NCI-H82 treated with DMSO at 0.1 percent for 48 hours (cell line): Measurements from ENCODE around the gene ZBTB7A.

Source experiments
- DNase-seq: peaks from one replicate; lab custom pipeline; 2025; ENCODE audit not compliant: unreplicated experiment; lab: John Stamatoyannopoulos, UW

Gene ZBTB7A

DNA sequence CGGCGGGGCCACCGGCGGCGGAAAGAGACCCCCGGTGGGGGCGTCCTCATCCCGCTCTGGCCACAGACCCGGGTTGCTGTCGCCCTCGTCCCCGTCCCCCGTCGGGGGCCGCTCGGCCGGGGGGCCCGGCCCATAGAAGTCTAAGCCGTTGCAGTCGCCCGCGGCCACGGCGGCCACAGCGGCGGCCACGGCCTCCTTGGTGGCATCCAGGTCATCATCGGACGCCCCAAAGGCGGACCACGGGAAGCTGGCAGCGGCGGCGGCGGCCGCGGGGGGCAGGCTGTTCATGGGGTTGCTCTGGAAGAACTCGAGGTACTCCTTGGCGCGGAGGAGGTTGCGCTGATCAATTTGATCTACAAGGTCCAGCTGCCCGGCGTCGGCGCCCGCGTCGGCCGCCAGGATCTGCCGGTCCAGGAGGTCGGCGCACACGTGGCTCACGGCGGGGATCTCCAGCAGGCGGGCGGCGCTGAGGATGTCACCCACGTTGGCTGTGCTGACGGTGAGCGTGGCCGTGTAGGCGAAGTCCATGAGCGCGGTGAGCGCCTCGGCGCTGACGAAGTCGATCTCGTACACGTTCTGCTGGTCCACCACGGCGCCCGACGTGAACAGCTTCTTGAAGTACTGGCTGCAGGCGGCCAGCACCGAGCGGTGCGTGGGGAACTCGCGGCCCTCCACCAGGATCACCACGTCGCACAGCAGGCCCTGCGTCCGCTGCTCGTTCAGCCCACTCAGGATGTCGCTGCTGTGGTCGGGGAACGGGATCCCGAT, 12.1 kb downstream of the ZBTB7A start:
- no peak for DNase-seq

DNA sequence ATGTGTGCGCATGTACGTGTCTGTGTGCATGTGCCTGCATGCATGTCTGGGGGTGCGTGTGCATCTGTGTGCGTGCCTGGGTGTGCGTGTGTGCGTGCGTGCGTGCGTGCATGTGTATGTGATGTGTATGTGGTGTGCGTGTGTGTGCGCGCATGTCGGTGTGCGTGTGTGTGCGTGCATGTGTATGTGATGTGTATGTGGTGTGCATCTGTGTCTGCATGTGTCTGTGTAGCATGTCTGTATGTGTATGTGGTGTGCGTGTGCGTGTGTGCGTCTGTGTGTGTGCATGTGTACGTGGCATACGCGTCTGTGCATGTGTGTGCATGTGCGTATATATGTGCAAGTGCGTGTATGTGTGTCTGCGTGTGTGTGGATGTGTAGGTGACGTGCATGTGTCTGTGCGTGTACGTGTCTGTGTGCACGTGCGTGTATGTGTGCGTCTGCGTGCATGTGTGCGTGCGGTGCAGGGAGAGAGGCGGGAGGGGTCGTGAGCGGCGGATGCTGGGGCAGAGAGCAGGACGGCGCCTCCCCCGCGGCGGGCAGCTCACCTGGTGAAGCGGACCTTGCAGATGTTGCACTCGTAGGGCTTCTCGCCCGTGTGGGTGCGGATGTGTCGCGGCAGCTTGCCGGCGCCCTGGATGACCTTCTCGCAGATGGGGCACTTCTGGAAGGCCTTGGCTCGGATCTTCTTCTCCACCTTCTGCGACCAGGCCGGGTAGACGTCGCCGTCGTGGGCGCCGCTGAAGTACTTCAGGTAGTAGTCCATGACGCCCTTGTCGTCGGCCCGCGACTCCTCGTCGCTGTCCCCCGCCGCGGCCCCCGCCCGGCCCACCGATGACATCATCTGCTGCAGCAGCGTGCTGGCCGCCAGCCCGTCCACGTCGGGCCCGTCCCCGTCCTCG, 13.0 kb downstream of the ZBTB7A start:
- DNase-seq = no peak

DNA sequence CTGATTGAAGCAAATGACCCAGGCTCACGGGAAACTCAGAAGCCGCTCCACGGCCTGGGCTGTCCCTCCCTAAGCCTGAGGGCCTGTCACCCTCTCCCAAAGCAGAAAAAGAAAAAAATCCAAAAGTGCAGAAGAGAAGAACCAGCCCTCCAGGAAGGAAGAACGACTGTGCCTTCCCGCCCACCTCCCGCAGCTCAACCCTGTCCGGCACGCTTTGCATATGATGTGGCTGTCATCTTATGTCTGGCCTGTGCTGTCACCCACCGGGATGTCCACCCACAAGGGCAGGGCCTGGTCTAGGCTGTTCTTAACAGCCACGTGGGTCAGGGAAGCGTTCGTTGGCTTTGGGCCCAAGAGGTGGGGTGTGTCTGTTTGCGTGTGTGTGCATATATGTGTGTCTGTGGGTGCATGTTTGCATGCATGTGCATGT, 13.7 kb downstream of the ZBTB7A start:
- no peak for DNase-seq

DNA sequence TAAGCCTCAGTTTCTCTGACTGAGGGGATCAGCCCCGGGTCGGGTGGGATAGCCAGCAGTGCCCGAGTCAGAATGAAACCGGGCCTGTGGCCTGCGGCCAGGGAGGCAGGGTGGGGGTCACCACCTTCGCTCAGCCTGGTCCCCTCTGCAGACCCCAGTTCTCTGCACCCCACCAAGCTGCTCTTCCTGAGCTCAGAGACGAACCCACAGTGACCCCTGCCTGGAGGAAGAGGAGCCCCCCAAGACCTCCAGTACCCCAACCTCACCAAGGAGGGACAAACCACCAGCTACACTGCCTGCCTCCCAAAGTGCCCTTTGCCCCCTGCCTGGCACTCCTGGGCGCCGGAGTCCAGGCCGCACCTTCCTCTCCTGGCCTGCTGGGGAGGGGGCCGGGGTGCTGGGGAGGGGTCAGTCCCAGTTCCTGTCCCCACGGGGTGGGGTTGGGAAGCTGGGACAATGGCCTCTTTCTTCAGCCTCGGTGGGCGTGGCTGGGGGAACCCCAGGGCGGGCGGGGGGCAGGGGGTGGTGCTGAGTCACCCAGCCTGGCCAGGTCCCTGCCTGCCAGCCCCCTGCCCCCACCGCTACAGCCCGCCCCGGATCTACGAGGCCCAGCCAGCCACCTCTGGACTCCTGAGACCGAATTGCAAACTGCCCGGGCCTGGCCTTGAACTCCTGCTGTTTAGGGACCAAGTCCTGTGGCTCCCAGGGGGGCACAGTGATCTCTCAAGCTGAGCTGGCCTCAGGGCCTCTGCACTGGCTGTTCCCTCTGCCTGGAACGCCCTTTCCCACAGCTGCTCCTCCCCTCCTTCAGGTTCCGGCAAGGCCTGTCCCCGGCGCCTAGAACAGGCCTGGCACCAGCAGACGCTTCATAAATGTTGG, 14.3 kb downstream of the ZBTB7A start:
- DNase-seq = no peak

DNA sequence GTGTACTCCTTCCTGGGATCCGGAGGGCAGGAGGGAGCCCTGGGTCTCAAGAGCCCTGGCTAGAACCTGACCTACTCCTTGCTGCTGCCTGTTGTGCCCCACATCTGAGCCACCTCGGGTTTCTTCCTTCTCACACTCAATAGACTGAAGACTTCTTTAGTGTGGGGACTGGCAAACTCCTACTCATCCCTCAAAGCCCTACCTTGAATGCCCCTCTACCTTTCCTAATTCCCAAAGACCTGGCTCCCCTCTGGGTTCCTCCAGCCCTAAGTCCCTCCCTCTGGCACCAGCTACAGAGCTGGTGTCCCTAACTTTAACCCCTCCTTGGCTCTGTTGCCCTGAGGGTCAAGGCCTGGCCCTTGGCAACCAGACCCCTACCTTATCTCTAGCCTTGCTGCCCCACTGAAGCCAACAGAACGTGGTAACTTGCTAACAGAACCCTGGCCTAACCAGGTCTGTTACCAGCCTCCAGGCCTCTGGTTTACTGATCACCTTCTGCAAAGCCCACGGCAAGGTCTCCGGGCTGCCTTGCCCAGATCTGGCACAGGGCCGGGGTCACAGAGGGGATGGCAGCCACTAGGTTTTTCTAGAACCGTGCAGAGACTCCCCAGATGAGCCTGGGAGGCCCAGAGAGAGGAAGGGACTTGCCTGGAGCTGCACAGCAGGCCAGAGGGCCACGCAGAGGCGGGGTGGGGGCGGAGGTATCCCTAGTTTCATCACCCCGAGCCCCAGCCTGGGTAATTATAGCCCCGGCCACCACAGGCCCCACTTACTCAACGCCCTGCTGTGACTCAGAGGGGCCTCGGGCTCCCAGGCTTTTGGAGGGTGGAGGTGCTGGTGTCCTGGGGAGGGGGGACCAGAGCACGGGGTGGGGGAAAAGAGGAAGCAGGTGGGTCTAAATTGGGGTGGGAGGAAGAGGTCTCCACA, 15.3 kb downstream of the ZBTB7A start:
- DNase-seq = no peak

DNA sequence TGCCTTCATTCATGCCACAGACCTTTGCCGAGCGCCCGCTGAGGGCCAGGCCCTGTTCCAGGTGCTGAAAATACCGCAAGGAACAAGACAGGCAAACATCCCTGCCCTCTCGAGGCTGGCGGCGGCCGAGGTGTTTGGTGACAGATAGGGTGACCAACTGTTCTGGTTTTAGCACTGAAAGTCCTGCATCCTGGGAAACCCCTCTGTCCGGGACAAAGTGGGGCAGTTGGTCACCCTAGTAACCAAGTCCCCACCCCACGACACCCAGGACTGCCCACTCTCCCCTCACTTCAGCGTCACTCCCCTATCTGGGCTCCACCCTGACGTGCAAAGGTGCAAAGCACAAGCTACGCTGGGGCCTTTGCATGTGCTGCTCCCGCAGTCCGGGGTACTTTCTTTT, 17.3 kb downstream of the ZBTB7A start:
- no peak for DNase-seq

DNA sequence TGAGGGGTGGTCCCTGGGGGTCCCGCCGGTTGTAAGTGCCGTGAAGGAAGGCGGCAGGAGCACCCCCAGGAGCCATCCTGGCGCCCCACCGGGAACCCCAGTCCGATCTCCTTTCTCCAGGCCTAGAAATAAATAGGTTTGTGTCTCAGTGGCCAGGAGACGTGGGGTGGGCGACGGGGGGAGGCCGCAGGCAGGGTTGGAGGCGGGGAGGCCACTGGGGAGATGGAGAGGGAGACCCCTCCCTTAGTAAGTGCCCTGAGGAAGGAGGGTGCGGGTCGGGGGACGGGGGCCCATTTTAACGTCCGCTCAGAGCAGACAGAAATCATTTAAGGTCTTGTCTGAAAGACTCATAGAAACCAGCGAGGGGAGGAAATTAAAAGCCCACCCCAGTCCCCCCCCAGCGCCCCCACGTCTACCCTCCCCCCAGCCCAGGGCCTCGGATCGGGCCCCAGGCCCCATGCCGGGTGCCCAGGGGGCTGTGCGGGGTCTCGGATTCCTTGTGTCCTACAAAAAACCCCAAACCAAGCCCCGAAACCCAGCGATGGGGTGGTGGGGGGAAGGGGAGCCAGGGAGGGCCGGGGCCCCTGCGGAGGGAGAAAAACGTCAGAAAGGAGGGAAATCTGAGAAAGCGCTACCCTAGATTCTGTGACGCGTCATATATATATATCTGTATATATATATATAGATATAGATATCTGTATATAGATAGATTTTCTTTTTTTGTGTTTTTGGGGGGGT, 19.6 kb downstream of the ZBTB7A start:
- no peak for DNase-seq

DNA sequence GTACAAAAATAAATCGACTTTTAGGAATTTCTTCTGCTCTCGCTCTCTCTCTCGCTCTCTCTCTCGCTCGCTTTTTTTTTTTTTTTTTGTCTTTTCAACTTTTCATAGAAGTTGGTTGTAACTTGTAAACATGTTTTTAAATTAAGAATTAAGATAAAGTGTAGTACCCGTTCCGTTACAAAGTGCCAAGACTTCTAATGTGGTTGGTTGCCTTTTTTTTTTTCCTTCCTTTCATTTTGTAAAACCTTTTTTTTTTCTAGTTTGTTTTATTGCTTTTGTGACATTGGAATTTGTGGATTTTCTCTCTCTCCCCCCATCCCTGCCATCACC, 20.4 kb downstream of the ZBTB7A start:
- no peak for DNase-seq

DNA sequence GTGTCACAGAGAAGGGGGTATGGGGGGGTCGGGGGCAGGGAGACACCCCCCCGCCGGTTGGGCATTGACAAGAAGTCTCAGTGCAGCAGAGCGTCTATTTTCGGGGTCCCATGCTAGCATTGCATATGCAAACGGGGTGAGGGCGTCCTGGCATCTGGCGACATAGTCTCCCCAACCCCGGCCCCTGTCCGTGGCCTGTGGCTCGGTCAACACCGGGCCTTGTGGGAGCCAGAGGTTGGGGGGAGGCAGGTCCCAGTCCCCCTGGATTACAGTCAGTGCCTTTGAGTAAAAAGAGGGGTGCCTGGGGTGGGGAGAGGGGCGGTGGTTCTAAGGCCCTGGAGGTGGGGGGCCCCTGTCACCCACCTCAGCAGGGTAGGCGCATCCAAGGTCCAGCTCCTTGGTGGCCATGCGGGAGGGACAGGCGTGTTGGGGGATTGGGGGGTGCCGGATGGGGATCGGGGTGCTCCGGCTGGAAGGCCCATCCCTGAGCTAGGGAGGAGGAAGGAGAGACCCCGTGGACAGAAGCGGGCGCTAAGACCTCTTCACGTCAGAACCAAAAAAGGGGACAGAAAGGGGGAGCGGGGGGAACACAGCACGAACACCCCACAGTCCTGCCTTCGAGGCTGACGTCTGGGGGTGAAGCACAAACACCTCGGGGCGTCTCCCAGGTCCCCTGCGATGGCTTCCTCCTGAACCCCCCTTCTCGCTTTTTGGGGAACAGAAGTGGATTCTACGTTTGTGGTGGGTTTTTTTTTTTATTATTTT, 20.9 kb downstream of the ZBTB7A start:
- DNase-seq = no peak

DNA sequence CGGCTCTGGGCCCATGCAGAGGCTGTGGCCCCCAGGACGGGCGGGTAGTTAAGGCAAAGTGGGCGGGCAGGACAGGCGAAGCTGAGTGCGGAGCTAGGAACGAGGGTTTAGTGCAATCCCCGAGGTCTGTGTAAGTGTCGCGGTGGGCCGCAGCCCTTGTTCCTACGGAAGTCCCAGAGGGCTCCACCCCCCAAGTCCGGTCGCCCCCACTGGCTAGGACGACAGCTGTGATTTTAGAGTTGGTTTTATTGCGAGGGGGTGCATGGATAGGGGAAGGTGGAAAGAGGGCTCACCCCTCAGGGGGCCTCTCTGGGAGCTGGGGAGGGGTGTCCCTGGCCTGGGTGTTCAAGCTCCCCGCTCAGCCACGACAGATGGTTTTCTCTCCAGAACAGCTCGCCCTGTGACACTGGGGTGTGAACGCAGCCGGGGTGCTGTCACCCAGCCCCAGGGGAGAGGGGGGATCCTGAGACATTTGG, 21.7 kb downstream of the ZBTB7A start:
- DNase-seq = no peak

DNA sequence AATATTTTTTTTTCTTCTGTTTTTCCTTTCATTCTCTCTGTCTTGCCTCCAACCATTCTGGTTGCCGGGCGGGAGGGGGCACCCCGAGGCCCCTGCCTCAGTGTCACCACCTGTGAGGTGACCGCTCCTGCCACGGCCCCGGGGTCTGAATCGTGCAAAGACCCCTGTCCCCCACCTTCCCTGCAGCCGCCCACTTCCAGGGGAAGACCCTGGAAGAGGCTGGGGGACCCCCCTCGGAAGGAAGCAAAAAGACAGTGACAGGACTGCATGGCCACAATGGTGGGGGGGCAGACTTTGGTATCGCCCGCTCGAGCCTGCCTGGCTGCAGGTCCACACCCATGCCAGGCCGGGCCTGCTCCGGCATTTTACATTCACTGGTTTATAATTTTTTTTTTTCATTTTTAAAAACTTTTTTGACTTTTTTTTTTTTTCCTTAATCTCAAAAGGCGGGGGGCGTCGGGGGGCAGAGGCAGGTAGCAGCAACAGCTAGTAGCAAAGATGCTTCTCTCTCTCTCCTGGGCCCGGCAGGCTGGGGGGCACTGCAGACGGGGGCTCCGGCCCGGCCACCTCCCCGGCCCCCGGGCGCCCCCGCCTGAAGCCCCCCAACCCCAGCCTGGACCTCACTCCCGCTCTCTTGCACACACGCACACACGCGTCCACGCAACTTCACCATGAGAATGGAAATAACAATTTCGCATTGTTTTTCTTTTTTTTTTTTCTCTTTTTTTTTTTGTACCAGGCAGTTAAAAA, 22.6 kb downstream of the ZBTB7A start:
- DNase-seq = no peak

DNA sequence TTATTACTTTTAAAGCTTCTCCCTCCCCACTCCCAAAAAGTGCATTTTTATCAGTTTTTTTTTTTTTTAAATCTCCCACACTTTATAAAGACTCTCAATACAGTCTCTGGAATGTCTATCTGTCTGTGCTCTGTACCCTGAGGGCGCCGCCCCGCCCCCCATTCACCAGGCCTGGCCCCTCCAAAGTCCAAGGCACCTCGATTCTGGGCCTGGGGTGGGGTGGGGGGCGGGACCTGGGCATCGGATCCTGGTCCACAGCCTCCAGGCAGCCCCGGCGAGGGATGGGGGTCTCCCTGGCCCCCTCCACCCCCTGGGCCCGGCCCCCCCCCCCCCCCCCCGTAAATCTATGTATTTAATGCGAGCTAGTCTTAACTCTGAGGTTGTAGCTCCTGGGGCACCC, 23.3 kb downstream of the ZBTB7A start:
- DNase-seq = no peak

DNA sequence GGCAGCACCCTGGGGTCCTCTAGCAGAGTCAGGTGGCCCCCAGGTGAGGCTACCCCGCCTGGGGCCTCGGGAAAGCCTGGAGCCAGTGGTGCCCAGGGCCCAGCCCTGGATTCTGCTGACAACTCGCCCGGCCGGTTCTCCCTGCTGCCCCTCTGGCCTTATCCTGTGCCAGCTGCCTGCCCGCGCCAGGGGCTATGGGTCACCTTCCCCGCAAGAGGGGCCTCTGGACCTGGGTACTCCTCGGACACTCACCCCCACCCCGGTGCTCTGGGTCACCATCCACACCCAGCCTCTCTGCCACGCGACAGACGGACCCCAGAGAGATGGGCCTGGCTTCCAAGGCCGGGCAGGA, 24.0 kb downstream of the ZBTB7A start:
- no peak for DNase-seq

DNA sequence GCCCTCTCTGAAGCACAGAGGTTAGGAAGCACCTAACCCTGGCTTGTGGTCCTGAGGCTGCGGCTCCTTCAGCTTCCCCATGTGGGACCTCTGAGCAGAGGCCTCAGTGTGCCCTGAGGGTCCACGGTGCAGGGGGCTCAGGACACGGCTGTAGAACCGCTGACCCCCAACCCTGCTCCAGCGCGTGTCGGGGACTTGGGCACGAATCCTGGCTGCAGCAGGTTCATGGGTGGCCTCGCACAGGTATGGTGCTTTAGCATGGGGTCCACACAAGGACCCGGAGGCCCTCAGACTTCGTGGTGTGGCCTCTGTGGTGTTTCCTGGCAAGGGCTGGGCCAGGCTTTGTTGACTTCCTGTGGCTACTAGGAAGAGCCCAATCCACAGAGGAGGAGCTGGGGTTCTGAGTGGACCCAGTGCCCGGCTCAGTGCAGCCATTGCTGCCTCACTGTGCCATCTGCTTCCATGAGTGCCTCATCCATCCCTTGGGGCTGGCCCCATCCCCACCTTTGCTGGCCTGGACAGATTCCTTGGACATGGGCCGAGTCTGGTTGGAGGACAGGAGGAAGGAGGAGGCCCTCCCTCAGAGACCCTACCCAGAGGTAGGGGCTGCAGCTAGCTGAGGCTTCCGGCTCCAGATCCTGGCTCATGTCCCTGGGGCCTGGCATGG, 24.5 kb downstream of the ZBTB7A start:
- DNase-seq = no peak

DNA sequence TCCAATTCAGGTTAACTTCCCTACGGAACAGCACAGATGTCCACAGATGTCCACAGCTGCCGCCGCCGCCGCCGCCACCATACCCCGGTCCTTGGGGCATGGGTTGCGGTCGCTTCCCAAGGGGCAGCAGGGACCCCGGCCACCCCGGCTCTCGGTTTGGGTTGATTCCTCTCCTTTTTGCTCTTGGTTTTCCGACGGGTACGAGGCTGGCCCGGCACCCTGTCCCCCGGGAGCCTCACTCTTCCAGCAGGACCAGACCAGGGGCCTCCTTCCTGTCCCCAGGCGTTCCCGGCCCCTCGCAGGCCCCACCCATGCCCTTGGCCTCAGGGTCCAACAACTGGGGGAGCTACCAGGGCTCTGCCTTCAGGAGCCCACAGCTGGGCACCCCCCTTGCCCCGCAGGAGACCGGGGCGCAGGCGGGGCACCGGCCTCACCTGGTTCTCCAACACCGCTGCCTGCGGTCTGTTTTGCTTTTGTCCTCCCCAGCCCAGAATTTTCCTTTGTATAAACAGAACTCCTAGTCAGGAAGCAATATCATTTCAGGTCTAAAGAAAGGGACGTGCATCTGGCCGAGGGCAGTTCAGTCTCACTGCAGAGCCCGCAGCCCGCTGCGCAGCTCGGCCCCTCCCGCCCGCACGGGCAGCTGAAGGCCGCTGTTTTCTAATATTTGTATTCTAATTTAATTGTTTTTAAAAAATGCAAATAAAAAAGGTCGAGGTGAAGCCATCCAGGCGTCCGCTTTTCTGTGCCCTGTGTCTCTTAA, 27.9 kb downstream of the ZBTB7A start:
- DNase-seq = no peak

DNA sequence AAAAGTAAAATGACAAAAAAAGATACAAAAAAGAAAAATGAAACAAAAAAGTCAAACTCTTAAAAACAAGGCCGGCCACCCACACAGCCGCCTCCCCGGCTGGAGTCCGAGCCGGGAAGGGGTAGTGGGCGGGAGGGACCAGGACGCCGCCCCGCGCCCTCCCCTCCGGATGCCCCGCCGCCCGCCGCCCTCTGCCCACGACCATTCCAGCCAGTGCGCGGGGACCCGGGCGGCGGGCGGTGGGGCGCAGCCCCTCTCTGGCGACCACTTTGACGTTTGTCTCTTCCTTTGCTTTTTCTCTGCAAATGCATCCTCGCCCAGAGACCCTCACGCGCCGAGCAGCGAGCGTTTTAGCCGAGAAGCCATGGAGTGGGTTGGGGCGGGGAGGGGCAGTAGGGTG, 28.6 kb downstream of the ZBTB7A start:
- no peak for DNase-seq
